HepG2 (cell line): ENCODE results near the gene GPSM1. TPM values are rescaled to one million over a fixed set of nuclear protein-coding genes. Genes with fewer than 3 reads are reported as not detected.

ENCODE experiments used
- ATAC-seq: fragments of 200-7000 bp; cut with Tn5 transposase; 3 replicates; pipeline ENCODE4 v1.9.1; 2020; ENCODE audit warnings: mild to moderate bottlenecking, moderate library complexity
- BruUV-seq: library from RNA; stranded (reverse); fragments of 400-500 nt; replicated peaks from 2 replicates; lab custom pipeline; 2021; lab: Mats Ljungman, UMichigan
- CTCF ChIA-PET: fragments of 300-600 bp; formaldehyde crosslinking; extraction: SDS; loops from one replicate; lab custom pipeline; 2021; ENCODE audit warnings: low total read pairs, inconsistent platforms, low intra/inter-chr PET ratio; lab: Yijun Ruan, JAX
- POLR2A ChIA-PET: fragments of 350-600 bp; sonication (Branson Sonifier 250); formaldehyde crosslinking; loops from one replicate; lab custom pipeline; 2020; ENCODE audit warnings: antibody characterized with exemption, inconsistent platforms; lab: Yijun Ruan, JAX
- DNase-seq: peaks from one replicate; pipeline ENCODE4 v3.0.0-alpha.2; 2015; ENCODE audit warnings: low spot score
- FAIRE-seq: peaks from 3 replicates; lab custom pipeline; 2011; peaks lifted over from hg19 to GRCh38; lab: Jason Lieb, UNC
- H2AFZ ChIP-seq: one replicate; pipeline ENCODE4 v1.6.1; 2011; ENCODE audit warnings: low read length, inconsistent platforms
- H3K27ac ChIP-seq: fragments of 300-600 bp; 3 replicates; pipeline ENCODE4 v1.8.0; 2011; ENCODE audit warnings: mixed run types, mild to moderate bottlenecking, mixed read lengths, low read length, inconsistent platforms; ENCODE audit not compliant: insufficient read depth; ENCODE audit errors: extremely low read length
- H3K27me3 ChIP-seq, 2 experiments: fragments of 200-600 bp in 1 of 2; 2 replicates in 1 of 2; 3 replicates in 1 of 2; pipeline versions ENCODE4 v1.6.0 to v1.8.0; 2011; ENCODE audit warnings: low read length in 2 of 2, mild to moderate bottlenecking in 2 of 2, moderate library complexity in 2 of 2, inconsistent platforms in 1 of 2; ENCODE audit not compliant: insufficient read depth in 2 of 2, control insufficient read depth in 1 of 2
- H3K36me3 ChIP-seq, 2 experiments: fragments of 200-600 bp in 1 of 2; replicated peaks in 1 of 2; 2 replicates in 1 of 2; 3 replicates in 1 of 2; pipeline versions ENCODE4 v1.5.1 to v1.8.0; 2011; ENCODE audit warnings: low read length in 2 of 2, inconsistent platforms in 1 of 2; ENCODE audit not compliant: insufficient read depth in 2 of 2, control insufficient read depth in 1 of 2
- H3K4me1 ChIP-seq: 2 replicates; pipeline ENCODE4 v1.5.1; 2012; ENCODE audit warnings: low read length, inconsistent platforms; ENCODE audit not compliant: insufficient read depth
- H3K4me2 ChIP-seq: 2 replicates; pipeline ENCODE4 v1.6.0; 2011; ENCODE audit warnings: low read depth, low read length, inconsistent platforms
- H3K4me3 ChIP-seq, 3 experiments: fragments of 200-600 bp in 1 of 3; sonication (generic), shearing (Covaris generic) in 1 of 3; replicated peaks in 1 of 3; 2 replicates each; pipeline ENCODE4 v1.5.1; 2011 to 2016; ENCODE audit warnings: low read length in 3 of 3, inconsistent platforms in 2 of 3, low read depth in 2 of 3, mild to moderate bottlenecking in 2 of 3, control low read depth in 1 of 3, mixed read lengths in 1 of 3; ENCODE audit not compliant: insufficient read depth in 1 of 3
- H3K79me2 ChIP-seq: one replicate; pipeline ENCODE4 v1.6.1; 2011; ENCODE audit warnings: low read length, inconsistent platforms; ENCODE audit not compliant: insufficient read depth
- H3K9ac ChIP-seq: 2 replicates; pipeline ENCODE4 v1.6.0; 2011; ENCODE audit warnings: mild to moderate bottlenecking, low read depth, low read length, inconsistent platforms; ENCODE audit not compliant: insufficient read depth
- H3K9me3 ChIP-seq: 2 replicates; pipeline ENCODE4 v1.5.1; 2012; ENCODE audit warnings: mild to moderate bottlenecking, low read length
- H4K20me1 ChIP-seq: 2 replicates; pipeline ENCODE4 v1.6.0; 2011; ENCODE audit warnings: inconsistent platforms, mild to moderate bottlenecking, low read length, moderate library complexity; ENCODE audit not compliant: insufficient read depth
- HNRNPL ChIP-seq: fragments of 200-400 bp; formaldehyde crosslinking; IDR thresholded peaks from 2 replicates; pipeline ENCODE4 v1.6.1; 2017; ENCODE audit warnings: mild to moderate bottlenecking, low read depth, low read length
- SNAPC2 ChIP-seq: sonication (generic); formaldehyde crosslinking; IDR thresholded peaks from 2 replicates; pipeline ENCODE4 v1.8.1; 2022; ENCODE audit warnings: mild to moderate bottlenecking, missing genetic modification reagents
- WGBS: methylation state at CpG from one replicate; pipeline ENCODE4 v1.1.6; 2017; ENCODE audit warnings: low lambda C conversion rate; 5-methylcytosine and 5-hydroxymethylcytosine counted together
- in situ Hi-C: cut with HindIII; loops from 2 replicates; pipeline ENCODE4 v1.10.0; 2017; ENCODE audit warnings: low pct_unique_long_range_greater_than_20kb; ENCODE audit not compliant: extremely low pct_ligation_motif_present
- intact Hi-C: fragments of 100-400 bp; cut with micrococcal nuclease; formaldehyde crosslinking; loops from one replicate; pipeline ENCODE4 v1.10.0; 2022; ENCODE audit not compliant: unreplicated experiment
- polyA plus RNA-seq, 8 experiments: library from polyadenylated mRNA; depleted of rRNA in 3 of 8; stranded (reverse) in 7 of 8; unstranded in 1 of 8; fragments of >200 nt; fragmentation: Illumina TruSeq in 4 of 8; extraction: Trizol in 4 of 8; gene quantifications; 2 replicates each; pipeline versions ENCODE4 v1.2.1 to v1.2.3, GENCODE V29; 2011 to 2016; ENCODE audit warnings: low read depth in 4 of 8, missing spikeins in 1 of 8, mixed read lengths in 1 of 8; ENCODE audit not compliant: insufficient read depth in 1 of 8
- total RNA-seq, 5 experiments: library from RNA; depleted of rRNA; stranded (reverse); fragments of >200 nt; fragmentation: Illumina TruSeq; extraction: Trizol; gene quantifications; 2 replicates each; pipeline ENCODE4 v1.2.3, GENCODE V29; 2016; ENCODE audit warnings: low read depth in 1 of 5
- TF ChIP-seq, protein P1 (sequence below): sonication (generic); formaldehyde crosslinking; IDR thresholded peaks from 2 replicates; pipeline ENCODE4 v1.4.0; 2020; ENCODE audit warnings: missing genetic modification reagents
- TF ChIP-seq, protein P2 (sequence below): sonication (generic); formaldehyde crosslinking; IDR thresholded peaks from 2 replicates; pipeline ENCODE4 v1.4.0; 2020; ENCODE audit warnings: missing genetic modification reagents, mild to moderate bottlenecking, borderline replicate concordance

The GPSM1 gene
- total and polyA plus RNA-seq, 2 of the 13 experiments (the other 11 are each of a cell fraction or from before 2014, with no cell fraction given), result 1.0 to 2.4 TPM

DNA sequence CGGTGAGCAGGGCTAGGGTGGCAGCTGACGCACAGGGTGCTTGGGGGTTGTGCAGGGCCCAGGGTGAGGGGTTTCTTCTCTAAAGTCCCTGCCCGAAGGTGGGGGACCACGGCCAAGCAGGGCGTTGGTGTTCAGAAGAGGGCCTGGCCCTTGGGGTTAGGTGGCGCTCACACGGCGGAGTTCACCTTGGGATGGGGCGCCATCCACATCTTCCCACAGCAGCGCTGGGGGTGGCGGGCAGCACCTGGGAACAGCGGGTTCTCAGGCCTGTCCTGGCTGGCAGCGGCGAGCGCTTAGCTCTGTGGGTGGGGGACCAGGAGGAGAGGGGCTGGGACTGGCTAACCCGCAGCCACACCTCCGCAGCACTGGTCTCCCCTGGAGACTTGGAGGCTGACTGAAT lies 6.1 kb downstream of the GPSM1 start:
- Histone ChIP-seq H3K4me1 (peaks cover 27% of the 10 kb centered on the region), H3K9ac (no peak overlapping the region), H3K27ac (no peak overlapping the region), H4K20me1 (no peaks in the 10 kb centered on the region), H3K79me2 (no peaks in the 10 kb centered on the region), H3K4me3 (no peak overlapping the region), H3K4me2 (no peak overlapping the region), H3K36me3 (no peaks in the 10 kb centered on the region), H2AFZ (no peak overlapping the region), H3K9me3 (no peaks in the 10 kb centered on the region), H3K27me3 (peaks cover 13 to 47% of the 10 kb centered on the region in 2 experiments; a peak in 4 of 5 replicates)
- 68% methylated on average over 10 of the region's 17 CpGs for WGBS
- no peak for FAIRE-seq
- BruUV-seq, result no TSS peak
- no peak for ATAC-seq
- intact Hi-C loops, result no loop called here
- no peak for DNase-seq
- TF ChIP-seq, protein P1, sequence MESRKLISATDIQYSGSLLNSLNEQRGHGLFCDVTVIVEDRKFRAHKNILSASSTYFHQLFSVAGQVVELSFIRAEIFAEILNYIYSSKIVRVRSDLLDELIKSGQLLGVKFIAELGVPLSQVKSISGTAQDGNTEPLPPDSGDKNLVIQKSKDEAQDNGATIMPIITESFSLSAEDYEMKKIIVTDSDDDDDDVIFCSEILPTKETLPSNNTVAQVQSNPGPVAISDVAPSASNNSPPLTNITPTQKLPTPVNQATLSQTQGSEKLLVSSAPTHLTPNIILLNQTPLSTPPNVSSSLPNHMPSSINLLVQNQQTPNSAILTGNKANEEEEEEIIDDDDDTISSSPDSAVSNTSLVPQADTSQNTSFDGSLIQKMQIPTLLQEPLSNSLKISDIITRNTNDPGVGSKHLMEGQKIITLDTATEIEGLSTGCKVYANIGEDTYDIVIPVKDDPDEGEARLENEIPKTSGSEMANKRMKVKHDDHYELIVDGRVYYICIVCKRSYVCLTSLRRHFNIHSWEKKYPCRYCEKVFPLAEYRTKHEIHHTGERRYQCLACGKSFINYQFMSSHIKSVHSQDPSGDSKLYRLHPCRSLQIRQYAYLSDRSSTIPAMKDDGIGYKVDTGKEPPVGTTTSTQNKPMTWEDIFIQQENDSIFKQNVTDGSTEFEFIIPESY, result peak; percentile 45; the same call in 1 of the 2 replicates
- no peak for TF ChIP-seq SNAPC2 (CRISPR knock-in tag)
- CTCF ChIA-PET, result no interaction called here
- in situ Hi-C loops, result loop anchor here (25.0 kb wide), 1 partner anchor 304 kb away; no protein-coding TSS in a partner anchor
- POLR2A ChIA-PET, result no interaction called here

DNA sequence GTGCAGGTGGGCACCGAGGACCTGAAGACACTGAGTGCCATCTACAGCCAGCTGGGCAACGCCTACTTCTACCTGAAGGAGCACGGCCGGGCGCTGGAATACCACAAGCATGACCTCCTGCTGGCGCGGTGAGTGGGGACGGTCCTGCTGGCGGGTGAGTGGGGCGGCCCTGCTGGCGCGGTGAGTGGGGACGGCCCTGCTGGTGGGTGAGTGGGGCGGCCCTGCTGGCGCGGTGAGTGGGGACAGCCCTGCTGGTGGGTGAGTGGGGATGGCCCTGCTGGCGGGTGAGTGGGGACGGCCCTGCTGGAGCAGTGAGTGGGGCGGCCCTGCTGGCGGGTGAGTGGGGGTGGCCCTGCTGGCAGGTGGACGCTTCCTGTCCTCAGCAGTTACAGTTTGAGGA lies 7.2 kb downstream of the GPSM1 start:
- Histone ChIP-seq H3K27ac (no peak overlapping the region), H3K79me2 (no peaks in the 10 kb centered on the region), H3K27me3 (peaks cover 8 to 37% of the 10 kb centered on the region in 2 experiments; a peak in 3 of 5 replicates), H4K20me1 (no peaks in the 10 kb centered on the region), H3K36me3 (no peaks in the 10 kb centered on the region), H3K4me1 (peaks cover 25% of the 10 kb centered on the region), H3K4me3 (no peak overlapping the region), H3K9me3 (no peaks in the 10 kb centered on the region), H3K9ac (no peak overlapping the region), H2AFZ (no peak overlapping the region), H3K4me2 (no peak overlapping the region)
- BruUV-seq, result no TSS peak
- in situ Hi-C loops, result loop anchor here (25.0 kb wide), 1 partner anchor 303 kb away; no protein-coding TSS in a partner anchor
- no peak for DNase-seq
- POLR2A ChIA-PET, result interaction anchor here (1.2 kb wide), 1 partner anchor 38 kb away, joined by 3 read pairs; no protein-coding TSS in a partner anchor
- ATAC-seq, result no peak
- CTCF ChIA-PET, result no interaction called here
- FAIRE-seq, result no peak
- intact Hi-C loops, result no loop called here
- WGBS, result 69% methylated on average over 12 of the region's 21 CpGs
- TF ChIP-seq HNRNPL, result peak; percentile 46; the same call in 1 of the 2 replicates
- TF ChIP-seq, protein P2, sequence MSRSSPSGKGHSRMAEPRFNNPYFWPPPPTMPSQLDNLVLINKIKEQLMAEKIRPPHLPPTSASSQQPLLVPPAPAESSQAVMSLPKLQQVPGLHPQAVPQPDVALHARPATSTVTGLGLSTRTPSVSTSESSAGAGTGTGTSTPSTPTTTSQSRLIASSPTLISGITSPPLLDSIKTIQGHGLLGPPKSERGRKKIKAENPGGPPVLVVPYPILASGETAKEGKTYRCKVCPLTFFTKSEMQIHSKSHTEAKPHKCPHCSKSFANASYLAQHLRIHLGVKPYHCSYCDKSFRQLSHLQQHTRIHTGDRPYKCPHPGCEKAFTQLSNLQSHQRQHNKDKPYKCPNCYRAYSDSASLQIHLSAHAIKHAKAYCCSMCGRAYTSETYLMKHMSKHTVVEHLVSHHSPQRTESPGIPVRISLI, result no peak
